ENCODE results near the gene MEGF6.

The MEGF6 gene

GRCh38 chr1:3506041-3506440 is 105.3 kb downstream of the MEGF6 start:
- DNase-seq (ENCODE audit: low spot score in 2 of 2) (no peak), ATAC-seq (ENCODE audit: low read depth) (no peak)
- H3K36me3 Mint-ChIP-seq = peaks cover 7% of the 10 kb centered on the region
- H3K4me1 Mint-ChIP-seq = peaks cover 7% of the 10 kb centered on the region
- no peak overlapping the region for H3K27ac Mint-ChIP-seq
- no peak overlapping the region for H3K4me3 Mint-ChIP-seq
- no peaks in the 10 kb centered on the region for H3K27me3 Mint-ChIP-seq
- no peaks in the 10 kb centered on the region for H3K9me3 Mint-ChIP-seq

GRCh38 chr1:3505161-3505560 is 106.1 kb downstream of the MEGF6 start:
- Mint-ChIP-seq H3K4me3 (no peak overlapping the region), H3K9me3 (no peaks in the 10 kb centered on the region), H3K27ac (no peak overlapping the region), H3K36me3 (peaks cover 4% of the 10 kb centered on the region), H3K4me1 (peaks cover 2% of the 10 kb centered on the region), H3K27me3 (no peaks in the 10 kb centered on the region)
- ATAC-seq (ENCODE audit: low read depth) (no peak), DNase-seq (ENCODE audit: low spot score in 2 of 2) (no peak)

- Mint-ChIP-seq H3K36me3 (peaks cover 4% of the 10 kb centered on the region), H3K9me3 (no peaks in the 10 kb centered on the region), H3K27me3 (no peaks in the 10 kb centered on the region), H3K4me1 (peaks cover 2% of the 10 kb centered on the region), H3K4me3 (no peak overlapping the region), H3K27ac (no peak overlapping the region)
- ATAC-seq (ENCODE audit: low read depth) (no peak), DNase-seq (ENCODE audit: low spot score in 2 of 2) (no peak)
Observed at GRCh38 chr1:3504822-3505153, 106.5 kb downstream of the MEGF6 start.

GRCh38 chr1:3504151-3504821 is 107.0 kb downstream of the MEGF6 start:
- no peak for DNase-seq (ENCODE audit: low spot score in 2 of 2)
- H3K27ac Mint-ChIP-seq = no peak overlapping the region
- no peaks in the 10 kb centered on the region for H3K9me3 Mint-ChIP-seq
- peaks cover 4% of the 10 kb centered on the region for H3K36me3 Mint-ChIP-seq
- no peak overlapping the region for H3K4me3 Mint-ChIP-seq
- no peaks in the 10 kb centered on the region for H3K27me3 Mint-ChIP-seq
- ATAC-seq (ENCODE audit: low read depth) = no peak
- H3K4me1 Mint-ChIP-seq = peaks cover 2% of the 10 kb centered on the region

GRCh38 chr1:3503525-3503886 is 107.8 kb downstream of the MEGF6 start:
- DNase-seq (ENCODE audit: low spot score in 2 of 2) (no peak), ATAC-seq (ENCODE audit: low read depth) (no peak)
- Mint-ChIP-seq H3K9me3 (no peaks in the 10 kb centered on the region), H3K4me3 (no peak overlapping the region), H3K27ac (no peak overlapping the region), H3K27me3 (no peaks in the 10 kb centered on the region), H3K36me3 (peaks cover 4% of the 10 kb centered on the region), H3K4me1 (peaks cover 2% of the 10 kb centered on the region)

- DNase-seq (ENCODE audit: low spot score in 2 of 2) (no peak), ATAC-seq (ENCODE audit: low read depth) (no peak)
- Mint-ChIP-seq H3K27ac (no peak overlapping the region), H3K9me3 (no peaks in the 10 kb centered on the region), H3K36me3 (peaks cover 2% of the 10 kb centered on the region), H3K27me3 (no peaks in the 10 kb centered on the region), H3K4me1 (peaks cover 2% of the 10 kb centered on the region), H3K4me3 (no peak overlapping the region)
Observed at GRCh38 chr1:3502641-3503524, 108.4 kb downstream of the MEGF6 start.

- H3K27me3 Mint-ChIP-seq = no peaks in the 10 kb centered on the region
- DNase-seq (ENCODE audit: low spot score in 2 of 2) (no peak), ATAC-seq (ENCODE audit: low read depth) (peak; percentile 37)
- no peaks in the 10 kb centered on the region for H3K9me3 Mint-ChIP-seq
- H3K36me3 Mint-ChIP-seq = no peaks in the 10 kb centered on the region
- H3K27ac Mint-ChIP-seq = no peak overlapping the region
- H3K4me3 Mint-ChIP-seq = no peak overlapping the region
- H3K4me1 Mint-ChIP-seq = peaks cover 2% of the 10 kb centered on the region
Observed at GRCh38 chr1:3501856-3502640, 109.3 kb downstream of the MEGF6 start.

GRCh38 chr1:3501437-3501836 is 109.9 kb downstream of the MEGF6 start:
- no peaks in the 10 kb centered on the region for H3K27me3 Mint-ChIP-seq
- peaks cover 2% of the 10 kb centered on the region for H3K4me1 Mint-ChIP-seq
- ATAC-seq (ENCODE audit: low read depth) = no peak
- H3K4me3 Mint-ChIP-seq = no peak overlapping the region
- no peak overlapping the region for H3K27ac Mint-ChIP-seq
- no peaks in the 10 kb centered on the region for H3K36me3 Mint-ChIP-seq
- DNase-seq (ENCODE audit: low spot score in 2 of 2) = no peak
- no peaks in the 10 kb centered on the region for H3K9me3 Mint-ChIP-seq

- Mint-ChIP-seq H3K36me3 (no peaks in the 10 kb centered on the region), H3K27ac (no peak overlapping the region), H3K27me3 (no peaks in the 10 kb centered on the region), H3K9me3 (no peaks in the 10 kb centered on the region), H3K4me1 (peaks cover 2% of the 10 kb centered on the region), H3K4me3 (no peak overlapping the region)
- ATAC-seq (ENCODE audit: low read depth) (no peak), DNase-seq (ENCODE audit: low spot score in 2 of 2) (no peak)
Observed at GRCh38 chr1:3500265-3500835, 111.0 kb downstream of the MEGF6 start.

- Mint-ChIP-seq H3K4me3 (no peak overlapping the region), H3K36me3 (no peaks in the 10 kb centered on the region), H3K27ac (no peak overlapping the region), H3K9me3 (no peaks in the 10 kb centered on the region), H3K4me1 (peaks cover 2% of the 10 kb centered on the region), H3K27me3 (no peaks in the 10 kb centered on the region)
- ATAC-seq (ENCODE audit: low read depth) = no peak
- DNase-seq (ENCODE audit: low spot score in 2 of 2) = no peak
Observed at GRCh38 chr1:3499611-3500010, 111.7 kb downstream of the MEGF6 start.

- H3K36me3 Mint-ChIP-seq = no peaks in the 10 kb centered on the region
- no peak overlapping the region for H3K4me3 Mint-ChIP-seq
- no peaks in the 10 kb centered on the region for H3K27me3 Mint-ChIP-seq
- H3K27ac Mint-ChIP-seq = no peak overlapping the region
- ATAC-seq (ENCODE audit: low read depth) = no peak
- H3K4me1 Mint-ChIP-seq = peaks cover 2% of the 10 kb centered on the region
- H3K9me3 Mint-ChIP-seq = no peaks in the 10 kb centered on the region
- no peak for DNase-seq (ENCODE audit: low spot score in 2 of 2)
Observed at GRCh38 chr1:3498986-3499385, 112.3 kb downstream of the MEGF6 start.

GRCh38 chr1:3498246-3498930 is 112.9 kb downstream of the MEGF6 start:
- peaks cover under 1% of the 10 kb centered on the region for H3K4me1 Mint-ChIP-seq
- no peaks in the 10 kb centered on the region for H3K36me3 Mint-ChIP-seq
- no peak overlapping the region for H3K4me3 Mint-ChIP-seq
- H3K27me3 Mint-ChIP-seq = no peaks in the 10 kb centered on the region
- H3K9me3 Mint-ChIP-seq = no peaks in the 10 kb centered on the region
- DNase-seq (ENCODE audit: low spot score in 2 of 2) = no peak
- ATAC-seq (ENCODE audit: low read depth) = no peak
- H3K27ac Mint-ChIP-seq = no peak overlapping the region

GRCh38 chr1:3497521-3497920 is 113.8 kb downstream of the MEGF6 start:
- no peaks in the 10 kb centered on the region for H3K9me3 Mint-ChIP-seq
- H3K27ac Mint-ChIP-seq = no peak overlapping the region
- no peaks in the 10 kb centered on the region for H3K36me3 Mint-ChIP-seq
- ATAC-seq (ENCODE audit: low read depth) = no peak
- no peak for DNase-seq (ENCODE audit: low spot score in 2 of 2)
- no peaks in the 10 kb centered on the region for H3K4me1 Mint-ChIP-seq
- no peaks in the 10 kb centered on the region for H3K27me3 Mint-ChIP-seq
- no peak overlapping the region for H3K4me3 Mint-ChIP-seq

Data from memory B cell (primary cell).